HCT116 (cell line): ENCODE results near the gene CREB1.

Experiments used
- POLR2A ChIP-seq: IDR thresholded peaks from 2 replicates; pipeline ENCODE4 v1.7.0; 2011; ENCODE audit warnings: borderline replicate concordance; ENCODE audit not compliant: insufficient read depth, insufficient read length; ENCODE audit errors: extremely low read depth
- TF ChIP-seq, protein P1 (sequence below), 3 experiments: fragments of 200-600 bp in 1 of 3; sonication (generic) in 1 of 3; IDR thresholded peaks in 2 of 3; conservative IDR thresholded peaks in 1 of 3; 2 replicates each; pipeline ENCODE4 v1.5.1; 2012 to 2017; ENCODE audit warnings: low read depth in 2 of 3, low read length in 2 of 3, antibody characterized with exemption in 1 of 3, borderline replicate concordance in 1 of 3, control low read depth in 1 of 3, mild to moderate bottlenecking in 1 of 3, mixed read lengths in 1 of 3, mixed run types in 1 of 3, moderate library complexity in 1 of 3; ENCODE audit not compliant: insufficient read depth in 1 of 3

DNA sequence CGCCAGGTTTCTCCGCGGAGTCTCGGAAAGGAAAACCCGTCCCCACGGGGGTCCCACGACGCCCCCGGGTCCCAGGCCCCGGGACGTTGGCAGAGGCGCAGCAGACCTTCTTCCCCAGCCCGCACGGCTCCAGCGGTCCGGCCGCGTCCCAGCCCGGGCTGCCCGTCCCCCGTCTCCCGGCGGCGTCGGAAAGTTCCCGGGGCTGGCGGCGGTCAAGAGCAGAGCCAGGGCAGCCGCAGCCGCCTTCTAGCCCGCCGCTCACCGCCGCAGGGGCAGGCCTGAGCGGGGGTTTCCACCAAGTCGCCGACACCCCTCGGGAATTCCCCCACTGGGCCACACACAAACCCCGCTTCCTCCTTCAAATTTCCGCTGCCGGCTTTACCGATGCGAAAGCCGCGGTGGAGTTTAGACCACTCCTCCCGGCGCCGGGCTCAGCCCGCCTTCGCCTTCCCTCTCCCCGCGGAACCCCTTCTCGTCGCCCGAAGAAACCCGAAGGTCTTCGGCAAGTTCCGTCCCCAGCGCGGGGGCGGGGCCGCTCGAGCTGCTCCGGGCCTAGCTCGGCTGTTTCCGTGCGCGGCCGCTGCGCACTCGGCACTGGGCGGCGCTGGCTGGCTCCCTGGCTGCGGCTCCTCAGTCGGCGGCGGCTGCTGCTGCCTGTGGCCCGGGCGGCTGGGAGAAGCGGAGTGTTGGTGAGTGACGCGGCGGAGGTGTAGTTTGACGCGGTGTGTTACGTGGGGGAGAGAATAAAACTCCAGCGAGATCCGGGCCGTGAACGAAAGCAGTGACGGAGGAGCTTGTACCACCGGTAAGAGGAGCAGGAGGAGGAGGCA lies at the start of gene CREB1:
- TF ChIP-seq POLR2A = peak; percentile 75
- TF ChIP-seq, protein P1, sequence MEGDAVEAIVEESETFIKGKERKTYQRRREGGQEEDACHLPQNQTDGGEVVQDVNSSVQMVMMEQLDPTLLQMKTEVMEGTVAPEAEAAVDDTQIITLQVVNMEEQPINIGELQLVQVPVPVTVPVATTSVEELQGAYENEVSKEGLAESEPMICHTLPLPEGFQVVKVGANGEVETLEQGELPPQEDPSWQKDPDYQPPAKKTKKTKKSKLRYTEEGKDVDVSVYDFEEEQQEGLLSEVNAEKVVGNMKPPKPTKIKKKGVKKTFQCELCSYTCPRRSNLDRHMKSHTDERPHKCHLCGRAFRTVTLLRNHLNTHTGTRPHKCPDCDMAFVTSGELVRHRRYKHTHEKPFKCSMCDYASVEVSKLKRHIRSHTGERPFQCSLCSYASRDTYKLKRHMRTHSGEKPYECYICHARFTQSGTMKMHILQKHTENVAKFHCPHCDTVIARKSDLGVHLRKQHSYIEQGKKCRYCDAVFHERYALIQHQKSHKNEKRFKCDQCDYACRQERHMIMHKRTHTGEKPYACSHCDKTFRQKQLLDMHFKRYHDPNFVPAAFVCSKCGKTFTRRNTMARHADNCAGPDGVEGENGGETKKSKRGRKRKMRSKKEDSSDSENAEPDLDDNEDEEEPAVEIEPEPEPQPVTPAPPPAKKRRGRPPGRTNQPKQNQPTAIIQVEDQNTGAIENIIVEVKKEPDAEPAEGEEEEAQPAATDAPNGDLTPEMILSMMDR (IDR thresholded peaks at IDR 0.05 in 2 of 3, conservative IDR thresholded peaks at IDR 0.05 in 1 of 3; ENCODE audit: borderline replicate concordance in 1 of 3, insufficient read depth in 1 of 3, low read depth in 2 of 3, low read length in 2 of 3) = no peak
